Measurements from ENCODE around the gene SMG1. TPM values are rescaled to one million over a fixed set of nuclear protein-coding genes. Genes with fewer than 3 reads are reported as not detected.

The SMG1 gene
- total RNA-seq, 4 donors from 2014 or later = 84.9 to 144 (median 104) TPM

DNA sequence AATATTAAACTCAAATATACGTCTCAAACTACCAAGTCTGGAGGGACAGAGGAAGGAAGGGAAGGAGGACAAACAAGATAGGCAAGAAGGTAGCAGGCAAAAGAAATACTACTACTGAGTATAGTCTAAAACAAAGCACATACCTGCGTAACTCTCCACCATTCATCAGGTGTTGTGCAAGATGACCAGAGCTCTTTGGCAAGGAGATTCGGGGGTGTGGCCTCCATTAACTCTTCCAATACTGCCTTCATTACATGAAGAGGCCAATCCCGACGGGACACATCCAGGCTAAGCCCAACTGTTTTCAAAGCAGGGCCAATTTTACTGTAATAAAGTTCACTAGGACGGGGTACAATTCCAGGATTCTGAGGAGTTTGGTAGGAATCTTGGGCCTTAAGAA, 86.7 kb downstream of the SMG1 start:
- DNase-seq (ENCODE audit: low spot score) (no peak), ATAC-seq (ENCODE audit: low FRiP score) (peak; percentile 71)
- TF ChIP-seq, protein P1, sequence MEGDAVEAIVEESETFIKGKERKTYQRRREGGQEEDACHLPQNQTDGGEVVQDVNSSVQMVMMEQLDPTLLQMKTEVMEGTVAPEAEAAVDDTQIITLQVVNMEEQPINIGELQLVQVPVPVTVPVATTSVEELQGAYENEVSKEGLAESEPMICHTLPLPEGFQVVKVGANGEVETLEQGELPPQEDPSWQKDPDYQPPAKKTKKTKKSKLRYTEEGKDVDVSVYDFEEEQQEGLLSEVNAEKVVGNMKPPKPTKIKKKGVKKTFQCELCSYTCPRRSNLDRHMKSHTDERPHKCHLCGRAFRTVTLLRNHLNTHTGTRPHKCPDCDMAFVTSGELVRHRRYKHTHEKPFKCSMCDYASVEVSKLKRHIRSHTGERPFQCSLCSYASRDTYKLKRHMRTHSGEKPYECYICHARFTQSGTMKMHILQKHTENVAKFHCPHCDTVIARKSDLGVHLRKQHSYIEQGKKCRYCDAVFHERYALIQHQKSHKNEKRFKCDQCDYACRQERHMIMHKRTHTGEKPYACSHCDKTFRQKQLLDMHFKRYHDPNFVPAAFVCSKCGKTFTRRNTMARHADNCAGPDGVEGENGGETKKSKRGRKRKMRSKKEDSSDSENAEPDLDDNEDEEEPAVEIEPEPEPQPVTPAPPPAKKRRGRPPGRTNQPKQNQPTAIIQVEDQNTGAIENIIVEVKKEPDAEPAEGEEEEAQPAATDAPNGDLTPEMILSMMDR (IDR thresholded peaks at IDR 0.05) = no peak

GRCh38 chr16:18836702-18837101, 89.5 kb downstream of the SMG1 start:
- ATAC-seq (ENCODE audit: low FRiP score) (no peak), DNase-seq (ENCODE audit: low spot score) (no peak)
- TF ChIP-seq, protein P1 (IDR thresholded peaks at IDR 0.05) = no peak

GRCh38 chr16:18834864-18835263, 91.3 kb downstream of the SMG1 start:
- no peak for ATAC-seq (ENCODE audit: low FRiP score)
- no peak for DNase-seq (ENCODE audit: low spot score)

GRCh38 chr16:18833707-18834505, 92.3 kb downstream of the SMG1 start:
- TF ChIP-seq, protein P1 (IDR thresholded peaks at IDR 0.05) = no peak
- ATAC-seq (ENCODE audit: low FRiP score) = no peak
- no peak for DNase-seq (ENCODE audit: low spot score)

More at GRCh38 chr16:18834864-18835263, 91.3 kb downstream of the SMG1 start:
- TF ChIP-seq, protein P1 (IDR thresholded peaks at IDR 0.05) = no peak

GRCh38 chr16:18832613-18833012, 93.6 kb downstream of the SMG1 start:
- no peak for DNase-seq (ENCODE audit: low spot score)
- ATAC-seq (ENCODE audit: low FRiP score) = no peak
- TF ChIP-seq, protein P1 (IDR thresholded peaks at IDR 0.05) = no peak

- ATAC-seq (ENCODE audit: low FRiP score) (no peak), DNase-seq (ENCODE audit: low spot score) (no peak)
- TF ChIP-seq, protein P1 (IDR thresholded peaks at IDR 0.05) = no peak
Observed at GRCh38 chr16:18832006-18832405, 94.2 kb downstream of the SMG1 start.

GRCh38 chr16:18829251-18829650, 97.0 kb downstream of the SMG1 start:
- TF ChIP-seq, protein P1 (IDR thresholded peaks at IDR 0.05) = no peak
- DNase-seq (ENCODE audit: low spot score) (no peak), ATAC-seq (ENCODE audit: low FRiP score) (no peak)

Measured in omental fat pad (tissue), 4 donors.